Epidermal melanocyte (primary cell): ENCODE data around the gene KRTAP5-10.
"Not testable (repeated sequence)": the region's sequence is repeated elsewhere in the genome, so short reads cannot be mapped to it uniquely, and the experiment has no call there.

Experiments
- DNase-seq: peaks from one replicate; pipeline ENCODE4 v3.0.0; 2011; ENCODE audit warnings: low spot score; ENCODE audit not compliant: insufficient read length

The KRTAP5-10 gene

DNA sequence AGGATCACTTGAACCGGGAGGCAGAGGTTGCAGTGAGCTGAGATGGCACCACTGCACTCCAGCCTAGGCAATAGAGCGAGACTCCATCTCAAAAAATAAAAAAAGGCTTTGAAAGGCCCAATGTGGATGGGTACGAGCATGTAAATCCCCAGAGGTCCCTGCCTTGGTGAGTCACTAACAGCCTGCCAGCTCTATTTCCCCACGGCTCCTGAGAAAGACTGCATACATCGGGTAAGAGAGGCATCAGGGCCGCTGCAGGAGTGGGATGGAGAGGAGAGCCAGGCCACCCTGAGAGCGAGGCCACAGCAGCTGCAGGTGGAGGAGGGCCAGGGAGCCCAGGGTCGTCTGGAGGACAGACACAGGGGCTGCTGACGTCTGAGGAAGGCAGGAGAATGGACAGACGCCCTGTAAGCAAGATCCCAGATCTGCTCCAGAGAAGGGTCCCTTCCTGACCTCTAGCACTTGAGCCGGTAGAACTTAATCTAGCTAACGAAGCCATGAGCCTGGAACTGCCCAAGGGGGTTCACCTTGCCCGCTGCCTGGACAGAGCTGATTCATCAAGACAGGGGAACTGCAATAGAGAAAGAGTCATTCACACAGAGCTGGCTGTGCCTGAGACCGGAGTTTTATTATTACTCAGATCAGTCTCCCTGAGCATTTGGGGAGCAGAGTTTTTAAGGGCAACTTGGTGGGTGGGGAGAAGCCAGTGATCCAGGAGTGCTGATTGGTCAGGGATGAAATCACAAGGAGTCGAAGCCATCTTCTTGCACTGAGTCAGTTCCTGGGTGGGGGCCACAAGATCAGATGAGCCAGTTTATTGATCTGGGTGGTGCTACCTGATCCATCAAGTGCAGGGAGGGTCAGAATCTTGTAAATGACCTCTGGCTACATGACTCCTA lies 22.2 kb upstream of the KRTAP5-10 start:
- no peak for DNase-seq

DNA sequence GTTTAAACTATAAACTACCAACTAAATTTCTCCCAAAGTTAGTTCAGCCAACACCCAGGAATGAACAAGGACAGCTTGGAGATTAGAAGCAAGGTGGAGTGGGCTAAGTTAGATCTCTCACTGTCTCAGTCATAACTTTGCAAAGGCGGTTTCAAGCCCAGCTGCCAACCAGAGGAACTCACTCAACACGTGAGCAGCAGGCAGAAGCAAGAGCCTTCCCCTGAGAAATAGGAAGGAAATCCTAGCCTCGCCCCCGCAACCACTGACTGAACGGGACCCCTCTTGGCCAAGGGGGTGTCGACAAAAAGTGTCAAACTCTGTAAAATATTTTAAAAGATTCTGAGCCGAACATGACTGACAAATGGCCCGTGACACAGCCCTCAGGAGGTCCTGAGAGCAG lies 21.5 kb upstream of the KRTAP5-10 start:
- no peak for DNase-seq

DNA sequence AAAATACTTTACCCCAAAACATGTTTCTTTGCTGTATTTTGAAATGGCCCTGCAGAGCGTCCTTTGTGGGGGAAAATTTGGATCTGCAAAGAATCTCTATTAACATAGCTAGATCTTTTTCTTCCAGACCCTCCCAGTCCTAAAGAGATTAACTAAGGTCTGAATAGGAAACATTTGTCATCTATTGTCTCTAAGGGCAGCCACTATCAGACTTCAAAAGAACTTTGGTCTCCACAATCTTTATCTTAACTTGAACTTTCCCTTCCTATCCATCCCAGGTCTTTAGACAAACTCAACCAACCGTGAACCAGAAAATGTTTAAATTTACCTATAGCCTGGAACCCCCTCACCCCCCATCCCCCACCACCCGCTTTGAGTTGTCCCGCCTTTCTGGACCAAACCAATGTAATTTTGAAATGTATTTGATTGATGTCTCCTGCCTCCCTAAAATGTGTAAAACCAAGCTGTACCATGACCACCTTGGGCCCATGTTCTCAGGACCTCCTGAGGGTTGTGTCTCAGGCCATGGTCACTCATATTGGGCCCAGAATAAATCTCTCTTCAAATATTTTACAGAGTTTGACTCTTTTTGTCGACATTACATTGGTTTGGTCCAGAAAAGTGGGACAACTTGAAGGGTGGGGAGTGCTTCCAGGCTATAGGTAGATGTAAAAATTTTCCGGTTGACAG lies 20.7 kb upstream of the KRTAP5-10 start:
- no peak for DNase-seq

DNA sequence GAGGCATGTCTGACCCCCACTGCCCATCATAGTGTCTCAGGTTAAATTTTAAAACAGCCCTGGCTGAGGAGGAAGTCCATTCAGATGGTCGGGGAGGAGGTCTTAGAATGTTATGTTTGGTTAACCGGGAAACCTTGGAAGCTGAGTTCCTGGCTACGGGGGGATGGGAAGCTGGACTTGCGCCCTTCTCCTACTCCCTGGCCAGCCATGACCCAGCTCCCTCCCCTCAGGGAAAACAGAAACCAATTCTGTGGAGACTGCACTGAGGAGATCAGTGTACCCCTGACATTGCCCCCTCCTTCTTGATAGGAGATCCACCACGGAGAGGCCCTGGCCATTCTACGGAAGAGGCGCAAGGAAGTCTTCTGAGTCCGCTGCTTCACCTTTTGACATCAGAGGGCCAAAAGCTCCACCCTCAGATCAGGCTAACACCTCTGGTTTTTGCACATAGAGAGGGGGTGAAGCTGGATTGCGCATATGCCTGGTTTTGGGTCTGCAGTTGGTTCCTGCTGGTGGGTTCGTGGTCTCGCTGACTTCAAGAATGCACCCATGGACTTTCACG lies 19.9 kb upstream of the KRTAP5-10 start:
- DNase-seq: no peak

DNA sequence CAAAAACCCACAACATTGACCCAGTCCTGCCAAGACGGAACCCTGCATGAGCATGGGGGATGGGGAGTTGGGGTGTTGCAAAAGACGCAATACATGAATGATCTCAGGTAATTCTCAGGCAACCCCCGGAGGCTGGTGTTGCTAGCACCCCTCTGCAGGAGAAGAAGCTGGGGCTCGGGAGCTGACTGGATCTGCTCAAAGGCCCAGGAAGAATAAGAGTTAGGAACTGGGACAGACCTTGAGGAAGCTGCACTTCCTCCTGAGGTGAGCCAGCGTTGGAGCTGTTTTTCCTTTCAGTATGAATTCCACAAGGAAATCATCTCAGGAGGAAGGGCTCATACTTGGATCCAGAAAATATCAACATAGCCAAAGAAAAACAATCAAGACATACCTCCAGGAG lies 17.2 kb upstream of the KRTAP5-10 start, which contains the start of gene KRTAP5-9:
KRTAP5-9 (plus strand) TSS at position 301 of the 400 bp plus-strand sequence. CDS start 238 bp downstream, outside the sequence.
- DNase-seq: no peak

DNA sequence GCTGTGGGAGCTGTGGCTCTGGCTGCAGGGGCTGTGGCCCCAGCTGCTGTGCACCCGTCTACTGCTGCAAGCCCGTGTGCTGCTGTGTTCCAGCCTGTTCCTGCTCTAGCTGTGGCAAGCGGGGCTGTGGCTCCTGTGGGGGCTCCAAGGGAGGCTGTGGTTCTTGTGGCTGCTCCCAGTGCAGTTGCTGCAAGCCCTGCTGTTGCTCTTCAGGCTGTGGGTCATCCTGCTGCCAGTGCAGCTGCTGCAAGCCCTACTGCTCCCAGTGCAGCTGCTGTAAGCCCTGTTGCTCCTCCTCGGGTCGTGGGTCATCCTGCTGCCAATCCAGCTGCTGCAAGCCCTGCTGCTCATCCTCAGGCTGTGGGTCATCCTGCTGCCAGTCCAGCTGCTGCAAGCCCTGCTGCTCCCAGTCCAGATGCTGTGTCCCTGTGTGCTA lies 16.6 kb upstream of the KRTAP5-10 start:
- no peak for DNase-seq

DNA sequence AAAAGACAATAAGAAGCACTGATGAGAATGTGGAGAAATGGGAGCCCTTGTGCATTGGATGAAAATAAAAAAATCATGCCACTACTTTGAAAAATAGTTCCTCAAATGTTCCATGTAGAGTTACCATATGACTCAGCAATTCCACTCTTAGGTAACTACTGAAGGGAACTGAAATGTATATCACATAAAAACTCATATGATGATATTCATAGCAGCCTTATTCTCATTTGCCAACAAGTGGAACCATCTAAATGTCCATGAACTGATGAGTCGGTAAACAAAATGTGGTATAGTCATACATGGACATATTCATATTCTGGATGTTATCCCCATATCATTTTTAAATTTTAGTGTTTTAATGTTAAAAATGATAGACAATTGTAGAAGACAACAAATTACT lies 13.7 kb upstream of the KRTAP5-10 start:
- no peak for DNase-seq

DNA sequence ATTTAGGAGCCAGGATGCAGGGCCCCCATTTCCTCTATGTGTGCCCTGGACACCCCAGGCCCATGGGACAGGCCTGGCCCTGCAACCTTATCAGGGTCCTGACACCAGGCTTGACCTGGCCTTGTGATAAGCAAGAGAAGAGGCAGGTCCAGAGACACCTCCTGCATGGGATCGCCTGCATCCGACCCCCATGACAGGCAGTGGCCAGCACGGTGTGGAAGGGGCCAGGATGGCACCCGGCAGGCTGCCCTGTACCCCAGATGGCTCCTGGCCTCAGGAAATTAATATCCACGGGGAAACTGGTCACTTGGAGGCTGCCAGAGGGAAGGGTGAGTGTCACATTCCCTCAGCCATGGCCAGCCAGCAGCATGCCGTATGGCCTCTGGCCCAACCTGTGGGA lies 10.4 kb upstream of the KRTAP5-10 start:
- no peak for DNase-seq

DNA sequence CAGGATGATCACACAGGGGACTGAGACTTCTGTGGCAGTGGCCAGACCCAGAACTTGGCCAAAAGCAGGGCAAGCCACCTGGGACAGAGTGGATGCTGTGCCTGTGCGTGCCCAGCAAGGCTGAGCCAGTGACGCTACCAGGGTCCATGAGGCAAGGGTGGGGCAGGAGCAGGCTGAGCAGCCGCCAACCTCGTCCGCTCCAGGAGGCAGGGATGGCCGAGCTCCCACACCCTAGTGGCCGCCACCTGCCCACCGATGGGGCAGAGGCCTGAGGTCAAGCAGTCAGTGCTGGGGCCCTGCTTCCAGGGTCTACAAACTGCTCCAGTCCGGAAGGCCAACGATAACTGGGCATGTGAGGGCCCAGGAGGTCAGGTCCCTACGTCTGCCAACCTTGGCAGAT lies 9.9 kb upstream of the KRTAP5-10 start:
- no peak for DNase-seq

DNA sequence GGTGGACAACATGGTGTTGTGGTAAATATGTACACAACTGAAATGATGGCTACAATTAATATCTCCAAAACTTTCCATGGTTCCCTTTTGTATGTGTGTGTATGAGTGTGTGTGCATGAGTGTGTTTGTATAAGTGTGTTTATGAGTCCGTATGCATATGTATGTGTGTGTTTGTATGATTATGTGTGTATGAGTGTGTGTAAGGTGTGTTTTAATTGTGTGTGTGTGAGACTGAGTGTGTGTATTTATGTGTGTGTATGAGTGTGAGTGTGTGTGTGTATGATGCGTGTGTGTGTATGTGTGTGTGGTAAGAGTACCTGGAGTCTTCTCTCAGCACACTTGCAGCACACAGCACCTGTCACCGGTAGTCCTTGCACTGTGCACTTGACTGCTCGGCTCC lies 9.3 kb upstream of the KRTAP5-10 start:
- DNase-seq: no peak

DNA sequence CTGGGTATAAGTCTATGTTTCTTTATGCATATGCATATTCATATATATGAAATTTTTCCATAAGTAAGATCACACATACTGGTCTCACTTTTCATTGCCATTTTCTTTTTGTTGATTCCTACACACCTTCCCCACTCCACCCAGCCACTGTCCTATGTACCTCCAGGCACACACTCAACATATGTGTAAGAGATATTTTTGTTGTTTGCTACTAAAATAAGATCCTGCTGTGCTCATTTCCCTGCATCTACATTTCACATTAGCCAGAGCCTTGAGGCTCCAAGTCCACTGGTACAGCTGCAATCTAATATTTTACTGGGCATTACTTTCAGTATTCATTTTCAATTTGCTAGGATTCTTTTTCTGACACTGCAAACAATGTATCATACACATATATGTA lies 8.1 kb upstream of the KRTAP5-10 start:
- DNase-seq: no peak

DNA sequence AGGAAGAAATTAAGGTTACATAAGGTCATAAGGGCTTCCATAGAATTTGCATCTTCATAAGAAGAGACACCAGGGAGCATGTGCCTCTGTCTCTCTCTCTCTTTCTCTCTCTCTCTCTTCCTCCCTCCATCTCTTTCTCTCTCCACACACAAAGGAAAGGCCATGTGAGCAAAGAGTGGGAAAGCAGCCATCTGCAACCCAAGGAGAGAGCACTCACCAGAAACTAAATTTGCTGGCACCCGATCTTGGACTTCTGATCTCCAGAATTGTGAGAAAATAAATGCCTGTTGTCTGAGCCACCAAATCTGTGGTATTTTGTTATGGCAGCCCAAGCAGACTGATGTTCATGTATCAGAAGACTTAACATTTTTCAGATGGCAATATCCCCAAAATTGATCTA lies 6.4 kb upstream of the KRTAP5-10 start:
- no peak for DNase-seq

DNA sequence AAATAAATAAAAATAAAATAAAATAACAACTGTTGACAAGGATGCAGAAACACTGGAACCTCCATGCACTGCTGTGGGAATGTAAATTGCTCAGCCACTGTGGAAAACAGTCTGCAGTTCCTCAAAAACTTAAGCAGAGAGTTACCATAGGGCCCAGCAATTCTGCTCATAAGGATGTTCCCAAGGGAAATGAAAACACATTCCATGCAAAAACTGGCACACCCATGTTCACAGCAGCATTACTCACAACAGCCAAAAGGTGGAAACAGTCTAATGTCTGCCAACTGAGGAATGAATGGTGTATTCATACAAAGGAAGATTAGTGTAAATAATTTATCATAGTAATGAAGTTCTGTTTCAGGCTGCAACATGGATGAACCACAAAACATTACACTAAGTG lies 3.2 kb upstream of the KRTAP5-10 start:
- DNase-seq: no peak

DNA sequence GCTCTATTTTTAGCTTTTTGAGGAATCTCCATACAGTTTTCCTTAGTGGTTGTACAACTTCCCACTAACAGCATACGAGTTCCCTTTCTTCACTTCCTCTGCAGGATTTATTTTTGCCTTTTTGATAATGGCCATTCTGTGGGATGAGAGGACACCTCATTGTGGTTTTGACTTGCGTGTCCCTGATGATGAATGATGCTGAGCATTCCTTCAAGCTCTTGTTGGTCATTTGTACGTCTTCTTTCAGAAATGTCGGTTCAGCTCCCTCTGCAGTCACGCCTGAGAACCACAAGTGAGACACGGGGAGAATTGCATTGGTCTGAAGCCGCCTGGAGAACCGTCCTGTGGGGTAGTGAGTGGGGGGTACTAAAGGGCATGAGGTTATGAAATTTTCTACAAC lies 2.0 kb upstream of the KRTAP5-10 start:
- no peak for DNase-seq

DNA sequence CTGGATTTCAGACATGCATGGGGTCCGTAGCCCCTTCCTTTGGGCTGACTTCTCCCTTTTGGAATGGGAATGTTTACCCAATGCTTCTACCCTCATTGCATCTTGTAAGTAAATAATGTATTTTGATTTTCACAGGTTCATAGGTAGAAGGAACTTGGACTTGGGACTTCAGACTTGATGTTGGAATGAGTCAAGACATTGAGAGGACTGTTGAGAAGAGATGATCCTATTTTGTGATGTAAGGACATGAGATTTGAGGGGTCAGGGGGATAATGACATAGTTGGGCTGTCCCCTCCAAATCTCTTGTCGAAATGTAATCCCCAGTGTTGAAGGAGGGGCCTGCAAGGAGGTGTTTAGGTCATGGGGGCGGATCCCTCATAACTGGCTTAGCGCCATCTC lies 933 bp upstream of the KRTAP5-10 start:
- no peak for DNase-seq

DNA sequence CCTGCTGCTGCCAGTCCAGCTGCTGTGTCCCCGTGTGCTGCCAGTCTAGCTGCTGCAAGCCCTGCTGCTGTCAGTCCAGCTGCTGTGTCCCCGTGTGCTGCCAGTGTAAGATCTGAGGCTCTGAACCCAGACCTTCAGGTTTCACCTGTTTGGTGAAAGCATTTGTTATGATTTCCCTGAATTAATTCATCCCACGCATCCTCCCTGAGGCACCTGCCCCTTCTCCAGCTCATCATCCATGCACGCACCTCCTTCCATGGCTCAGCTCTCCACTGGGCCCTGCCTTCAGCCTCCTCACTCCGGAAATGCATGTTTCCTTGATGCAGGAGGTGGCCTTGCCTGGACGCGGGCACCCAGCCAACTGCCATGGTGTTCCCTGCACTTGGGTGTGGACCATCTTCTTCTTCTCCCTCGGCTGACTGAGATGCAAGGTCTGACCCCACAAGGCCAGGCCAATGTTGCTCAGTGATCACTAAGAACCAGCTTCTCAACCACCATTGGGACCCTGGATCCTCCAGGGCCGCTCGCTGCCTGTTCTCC lies 788 bp downstream of the KRTAP5-10 start:
- no peak for DNase-seq

DNA sequence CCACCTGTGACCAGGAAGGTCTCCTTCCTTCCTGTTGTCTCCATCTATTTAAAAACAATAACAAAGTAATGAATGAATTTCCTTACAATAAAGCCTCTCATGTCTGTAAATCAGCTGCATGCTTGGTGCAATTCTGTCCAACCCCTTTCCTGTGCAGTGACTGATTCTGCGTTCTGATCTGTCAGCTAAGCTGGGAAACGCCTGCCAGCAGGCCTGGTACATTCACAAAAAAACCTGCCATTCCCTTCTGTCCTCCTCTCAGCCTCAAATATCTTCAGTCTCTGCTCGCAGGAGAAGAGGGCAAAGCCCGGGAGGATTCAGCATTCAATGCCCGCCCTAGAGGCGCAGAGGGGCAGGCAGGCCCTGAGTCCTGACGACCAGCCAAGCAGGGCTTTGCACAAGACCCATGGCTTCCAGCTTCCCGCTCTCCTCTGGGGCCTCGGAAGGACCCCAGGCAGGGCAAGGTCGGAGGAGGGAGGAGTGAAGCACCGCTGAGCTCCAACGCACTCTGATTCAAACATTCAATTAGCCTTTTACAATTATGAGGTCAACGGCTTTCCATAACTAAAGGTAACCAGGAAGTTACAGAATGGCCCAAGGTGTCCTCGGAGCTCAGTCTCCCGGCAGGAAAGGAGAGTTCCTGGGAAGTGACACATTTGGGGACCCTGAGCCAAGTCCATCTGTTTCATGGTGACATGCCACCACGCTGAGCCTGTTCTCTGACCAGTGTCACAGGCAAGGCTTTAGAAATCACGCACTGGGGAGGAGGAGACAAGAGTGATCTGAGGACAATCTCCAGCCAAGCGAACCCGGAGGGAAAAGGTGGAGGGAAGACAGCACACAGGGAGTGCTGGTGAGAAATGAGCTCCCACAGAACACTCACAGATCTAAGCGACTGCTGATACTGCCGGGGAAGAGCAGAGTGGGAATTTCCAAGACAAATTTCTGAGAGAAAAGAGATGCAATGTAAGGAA lies 1.6 kb downstream of the KRTAP5-10 start:
- not testable (repeated sequence) for DNase-seq

DNA sequence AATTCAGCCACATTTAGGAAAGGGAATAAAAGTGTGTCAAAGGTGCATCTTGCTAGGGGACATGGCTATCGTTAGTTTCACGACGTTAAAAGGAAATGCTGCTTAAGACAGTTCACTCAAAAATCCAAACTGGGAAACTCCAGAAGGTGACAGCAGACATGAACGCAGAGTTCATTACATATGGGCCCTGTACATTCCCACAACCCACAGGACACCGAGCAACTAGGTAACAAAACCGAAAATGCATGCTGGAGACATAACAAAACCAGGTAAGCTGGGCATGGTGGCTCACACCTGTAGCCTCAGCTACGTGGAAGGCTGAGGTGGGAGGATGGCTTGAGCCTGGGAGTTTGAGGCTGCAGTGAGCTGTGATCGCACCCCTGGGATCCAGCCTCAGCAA lies 2.3 kb downstream of the KRTAP5-10 start:
- DNase-seq: not testable (repeated sequence)

DNA sequence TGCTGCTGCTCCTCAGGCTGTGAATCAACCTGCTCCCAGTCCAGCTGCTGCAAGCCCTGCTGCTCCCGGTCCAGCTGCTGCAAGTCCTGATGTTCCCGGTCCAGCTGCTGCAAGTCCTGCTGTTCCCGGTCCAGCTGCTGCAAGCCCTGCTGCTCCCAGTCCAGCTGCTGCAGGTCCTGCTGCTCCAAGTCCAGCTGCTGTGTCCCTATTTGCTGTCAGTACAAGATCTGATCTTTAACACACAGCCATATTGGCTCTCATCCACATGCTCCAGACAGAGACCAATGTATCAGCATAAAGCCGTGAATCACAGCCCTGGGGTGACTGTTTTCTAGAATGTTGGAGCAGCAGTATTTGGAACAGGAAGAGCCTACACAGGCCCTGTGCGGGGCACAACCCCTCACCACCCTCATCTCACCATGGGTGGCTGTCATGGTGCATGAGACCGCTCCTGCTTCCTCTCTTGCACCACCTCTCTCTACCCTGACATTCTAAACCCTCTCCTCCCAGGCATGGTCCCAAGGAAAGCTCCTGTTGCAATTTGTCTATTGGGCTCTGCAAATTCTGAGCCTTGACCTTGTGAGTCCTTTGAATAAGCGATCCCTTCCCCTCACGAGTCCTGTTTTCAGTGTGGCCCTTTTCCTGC lies 3.5 kb downstream of the KRTAP5-10 start:
- DNase-seq: no peak

DNA sequence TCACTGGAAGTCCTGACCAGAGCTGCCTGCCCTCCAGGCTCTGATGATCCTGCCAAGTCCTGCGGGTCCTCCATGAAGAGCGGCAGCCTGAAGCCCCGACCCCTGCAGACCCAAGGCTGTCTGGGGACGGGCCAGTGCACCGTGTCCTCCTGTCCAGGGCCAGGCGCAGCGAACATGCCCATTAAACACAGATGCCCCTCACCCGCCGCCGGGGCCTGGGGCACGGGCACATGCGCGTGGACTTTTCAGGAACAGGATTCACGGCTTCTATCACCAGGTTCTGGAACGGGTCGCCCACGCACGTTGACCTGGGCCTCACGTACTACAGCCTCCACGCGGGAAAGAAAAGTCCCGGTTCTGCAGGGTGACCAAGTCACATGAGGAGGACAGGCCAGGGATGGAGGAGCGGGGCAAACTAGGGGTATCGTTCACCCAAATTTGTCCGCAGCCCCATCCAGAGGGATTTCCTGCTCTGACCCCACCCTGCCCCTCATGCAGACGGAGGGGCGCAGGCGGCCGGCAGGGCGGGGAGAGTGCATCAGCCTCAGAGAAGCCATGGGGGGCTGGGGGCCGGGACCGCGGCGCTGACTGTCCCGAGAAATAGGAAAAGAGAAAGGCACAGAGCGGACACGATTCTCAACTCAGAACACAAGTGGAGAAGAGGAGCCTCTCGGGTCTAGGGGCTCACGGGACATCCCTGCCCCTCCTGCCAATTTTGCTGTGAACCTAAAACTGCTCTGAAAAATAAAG lies 5.9 kb downstream of the KRTAP5-10 start:
- DNase-seq: not testable (repeated sequence)
